ENCODE results near the gene GLE1.
A peak's percentile ranks its signal among the peaks of the same experiment; 100 is the strongest.
"Not testable (repeated sequence)": the region's sequence is repeated elsewhere in the genome, so short reads cannot be mapped to it uniquely, and the experiment has no call there.

Gene GLE1

DNA sequence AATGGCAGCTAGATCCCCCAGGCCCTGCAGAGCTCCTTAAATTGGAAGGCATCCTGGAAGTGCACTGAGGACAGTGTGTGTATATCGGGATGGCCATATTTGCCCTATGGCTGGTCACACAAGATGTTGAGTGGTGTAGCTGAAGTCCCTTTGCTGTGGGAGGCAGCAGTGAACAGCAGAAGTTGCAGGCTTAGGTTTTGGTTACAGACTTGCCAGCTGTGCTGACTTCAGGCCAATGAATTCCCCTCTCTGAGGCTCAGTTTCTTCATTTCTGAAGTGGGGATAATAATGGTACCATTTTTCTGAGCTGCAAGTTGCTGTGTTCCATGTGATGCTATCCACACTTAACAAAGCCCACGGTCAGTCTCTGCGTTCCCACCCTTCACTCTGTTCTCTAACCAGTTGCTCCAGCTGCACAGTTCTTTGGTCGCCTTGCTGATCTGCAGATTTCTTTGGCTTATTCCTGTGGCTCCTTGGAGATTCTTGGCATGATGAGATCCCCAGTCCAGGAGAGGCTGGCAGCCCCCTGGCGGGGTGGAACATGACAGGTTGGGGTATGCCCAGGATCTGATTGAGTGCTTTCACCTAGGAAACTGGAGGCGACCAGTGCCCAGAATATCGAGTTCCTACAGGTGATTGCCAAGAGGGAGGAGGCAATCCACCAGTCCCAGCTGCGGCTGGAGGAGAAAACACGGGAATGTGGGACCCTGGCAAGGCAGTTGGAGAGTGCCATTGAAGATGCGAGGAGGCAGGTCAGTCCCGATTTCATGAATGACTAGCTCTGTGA lies 6.5 kb upstream of the GLE1 start:
- DNase-seq, result no peak

GRCh38 chr9:128498911-128499310 lies 5.6 kb upstream of the GLE1 start:
- DNase-seq, result no peak

- DNase-seq, result no peak
Measured at GRCh38 chr9:128499920-128500319, 4.6 kb upstream of the GLE1 start.

DNA sequence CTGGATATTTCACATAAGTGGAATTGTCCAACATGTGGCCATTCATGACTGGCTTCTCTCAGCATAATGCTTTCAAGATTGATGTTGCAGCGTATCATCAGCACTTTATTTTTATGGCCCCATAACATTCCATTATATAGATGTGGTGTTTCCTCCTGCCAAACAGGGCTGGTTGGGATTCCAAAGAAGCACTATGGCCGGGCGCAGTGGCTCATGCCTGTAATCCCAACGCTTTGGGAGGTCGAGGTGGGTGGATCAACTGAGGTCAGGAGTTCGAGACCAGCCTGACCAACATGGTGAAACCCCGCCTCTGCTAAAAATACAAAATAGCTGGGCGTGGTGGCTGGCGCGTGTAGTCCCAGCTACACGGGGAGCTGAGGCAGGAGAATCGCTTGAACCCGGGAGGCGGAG lies 1.1 kb upstream of the GLE1 start:
- not testable (repeated sequence) for DNase-seq

GRCh38 chr9:128503870-128504269 lies 649 bp upstream of the GLE1 start:
- no peak for DNase-seq

- DNase-seq, result no peak
Measured at GRCh38 chr9:128505414-128505765, 871 bp downstream of the GLE1 start.

- DNase-seq, result not testable (repeated sequence)
Measured at GRCh38 chr9:128505906-128506305, 1.4 kb downstream of the GLE1 start.

- no peak for DNase-seq
Measured at GRCh38 chr9:128512820-128513219, 8.3 kb downstream of the GLE1 start.

DNA sequence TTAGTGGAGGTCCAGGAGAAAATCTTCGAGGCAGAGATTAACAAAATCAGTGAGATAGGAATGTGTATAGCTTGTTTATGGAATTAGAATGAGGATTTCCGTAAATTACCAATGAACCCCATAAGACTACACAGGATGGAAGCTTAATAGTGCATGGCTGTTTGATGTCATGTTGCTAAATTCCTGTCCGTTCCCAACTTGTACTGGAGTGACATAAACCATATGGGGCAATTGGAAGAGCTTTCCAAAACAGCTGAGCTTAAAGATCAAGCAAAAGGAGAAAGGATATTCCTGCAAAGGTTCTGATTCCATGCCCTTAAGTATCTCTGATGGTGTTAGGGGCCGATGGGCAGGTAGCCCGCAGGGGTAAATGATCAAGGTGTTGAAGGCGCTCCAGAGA lies 17.4 kb downstream of the GLE1 start:
- DNase-seq, result no peak

DNA sequence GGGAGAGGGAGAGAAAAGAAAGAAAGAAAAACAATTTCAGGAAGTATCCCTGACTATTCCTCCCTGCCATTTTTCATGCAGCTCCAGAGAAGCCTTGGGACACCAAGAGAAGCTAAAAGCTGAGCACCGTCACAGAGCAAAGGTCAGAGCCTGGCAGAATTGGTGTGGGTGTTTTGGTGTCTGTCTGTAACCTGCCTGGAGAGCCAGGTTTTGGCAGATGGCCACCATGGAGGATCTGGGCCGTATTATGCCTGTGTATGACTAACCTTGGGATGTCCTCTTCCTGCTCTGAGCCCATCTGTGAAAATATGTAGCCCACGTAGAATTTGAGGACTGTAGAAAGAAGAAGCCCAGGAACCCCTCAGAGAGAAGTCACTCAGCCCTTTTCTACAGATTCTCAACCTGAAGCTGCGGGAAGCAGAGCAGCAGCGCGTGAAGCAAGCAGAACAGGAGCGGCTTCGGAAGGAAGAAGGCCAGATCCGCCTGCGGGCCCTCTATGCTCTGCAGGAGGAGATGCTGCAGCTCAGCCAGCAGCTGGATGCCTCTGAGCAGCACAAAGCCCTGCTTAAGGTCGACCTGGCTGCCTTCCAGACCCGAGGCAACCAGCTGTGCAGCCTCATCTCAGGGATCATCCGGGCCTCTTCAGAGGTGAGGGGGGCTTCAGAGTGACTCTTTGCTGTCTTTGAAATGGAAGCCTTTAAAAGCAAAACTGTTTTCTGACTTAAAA lies 18.8 kb downstream of the GLE1 start:
- no peak for DNase-seq

- no peak for DNase-seq
Measured at GRCh38 chr9:128526720-128527119, 22.2 kb downstream of the GLE1 start.

GRCh38 chr9:128528445-128529160 lies 24.1 kb downstream of the GLE1 start:
- DNase-seq, result no peak

GRCh38 chr9:128529191-128529590 lies 24.7 kb downstream of the GLE1 start:
- DNase-seq, result no peak

DNA sequence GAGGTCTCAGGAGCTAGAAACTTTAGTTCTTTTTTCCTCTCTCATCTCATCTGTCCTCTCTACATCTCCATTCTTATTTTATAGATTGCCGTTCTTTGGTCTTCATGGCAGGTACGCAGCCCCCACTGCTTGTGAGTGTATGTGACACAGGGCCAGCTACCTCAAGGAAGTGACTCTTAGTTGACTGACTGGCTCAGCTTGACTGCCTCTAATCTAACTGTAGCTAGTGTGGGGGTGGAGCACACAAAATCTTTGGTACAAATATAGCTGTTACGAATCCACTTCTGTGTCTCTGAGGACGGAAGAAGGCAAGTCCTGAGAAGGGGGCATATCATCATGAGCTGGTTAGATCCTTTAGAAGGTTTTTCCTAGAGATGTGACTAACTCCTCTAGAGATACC lies 28.1 kb downstream of the GLE1 start:
- DNase-seq, result no peak

DNA sequence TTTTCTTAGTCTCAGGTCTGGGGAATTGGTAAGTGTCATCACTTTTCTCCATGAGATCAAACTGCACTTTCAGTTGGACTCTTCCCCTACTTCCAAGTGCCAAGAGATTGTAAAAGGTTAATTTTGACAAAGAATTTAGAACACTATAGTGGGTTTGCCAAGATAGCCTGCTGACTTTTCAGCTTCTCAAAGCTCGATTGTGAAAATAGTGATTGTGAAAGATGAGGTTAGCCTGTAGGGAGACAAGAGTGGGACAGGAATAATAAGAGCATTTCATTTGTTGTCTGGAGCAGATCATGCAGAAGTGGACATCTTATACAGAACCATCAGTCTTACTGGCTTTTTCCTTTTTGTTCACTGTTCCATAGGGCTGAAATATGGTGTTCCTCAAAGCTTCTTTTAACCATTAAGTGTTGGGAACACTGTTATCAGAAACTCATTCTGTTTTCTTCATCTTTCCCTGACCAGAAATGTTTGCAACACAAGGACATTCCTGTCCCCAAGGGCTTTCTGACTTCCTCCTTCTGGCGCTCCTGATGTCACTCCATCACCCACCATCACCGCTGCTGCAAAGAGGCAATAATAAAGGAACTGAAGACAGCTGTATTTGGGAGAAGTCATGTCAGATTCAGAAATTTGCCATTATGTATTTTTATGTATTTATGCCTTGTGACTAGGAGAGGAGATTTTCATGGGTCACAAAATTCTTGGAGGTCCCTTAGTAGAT lies 36.3 kb downstream of the GLE1 start:
- no peak for DNase-seq

GRCh38 chr9:128546504-128546903 lies 42.0 kb downstream of the GLE1 start:
- DNase-seq, result no peak

GRCh38 chr9:128548876-128549275 lies 44.4 kb downstream of the GLE1 start:
- DNase-seq, result no peak

- DNase-seq, result peak; percentile 67
Measured at GRCh38 chr9:128550226-128550625, 45.7 kb downstream of the GLE1 start.

GRCh38 chr9:128550770-128551656 lies 46.5 kb downstream of the GLE1 start:
- no peak for DNase-seq

GRCh38 chr9:128551657-128552152 lies 47.2 kb downstream of the GLE1 start:
- DNase-seq, result no peak

- peak; percentile 96 for DNase-seq
Measured at GRCh38 chr9:128552153-128552743, 47.7 kb downstream of the GLE1 start, which contains the start of gene SPTAN1. SPTAN1 (plus strand) TSS chr9:128552587; CDS start chr9:128566741, 14,154 bp downstream.
